SK-N-SH (cell line): Measurements from ENCODE around the gene RFK. TPM values are rescaled to one million over a fixed set of nuclear protein-coding genes. Genes with fewer than 3 reads are reported as not detected.

Experiments
- CTCF ChIA-PET: fragments of 300-600, 350-600 bp; formaldehyde crosslinking; extraction: SDS; loops from one replicate; lab custom pipeline; 2021; lab: Yijun Ruan, JAX
- POLR2A ChIA-PET: fragments of 350-600 bp; sonication (Branson Sonifier 250); formaldehyde crosslinking; extraction: SDS; loops from one replicate; lab custom pipeline; 2020; ENCODE audit warnings: antibody characterized with exemption, inconsistent platforms; lab: Yijun Ruan, JAX
- DNase-seq: peaks from one replicate; pipeline ENCODE4 v3.0.0; 2012
- H2AFZ ChIP-seq: fragments of 200-600 bp; sonication (generic); 2 replicates; pipeline ENCODE4 v1.8.1; 2016; ENCODE audit warnings: antibody characterized with exemption, mild to moderate bottlenecking, low read depth
- H3F3A ChIP-seq: fragments of 200-600 bp; sonication (generic); replicated peaks from 2 replicates; pipeline ENCODE3; 2016; ENCODE audit warnings: antibody characterized with exemption, mild to moderate bottlenecking; ENCODE audit not compliant: insufficient read depth
- H3K27ac ChIP-seq, 2 experiments: fragments of 200-500 bp in 1 of 2; fragments of 200-600 bp in 1 of 2; sonication (Bioruptor generic) in 1 of 2; sonication (generic), shearing (Covaris generic) in 1 of 2; 2 replicates each; pipeline versions ENCODE4 v1.5.1 to v1.6.1; 2014 to 2016; ENCODE audit warnings: low read depth in 2 of 2, inconsistent platforms in 1 of 2, low read length in 1 of 2, mild to moderate bottlenecking in 1 of 2, mixed read lengths in 1 of 2
- H3K27me3 ChIP-seq: fragments of 200-600 bp; sonication (generic), shearing (Covaris generic); 2 replicates; pipeline ENCODE4 v1.6.1; 2016; ENCODE audit warnings: mixed run types; ENCODE audit not compliant: insufficient read depth
- H3K36me3 ChIP-seq, 2 experiments: fragments of 200-500 bp in 1 of 2; fragments of 200-600 bp in 1 of 2; sonication (Bioruptor generic) in 1 of 2; sonication (generic) in 1 of 2; replicated peaks in 1 of 2; 2 replicates each; pipeline versions ENCODE3 to v1.5.1; 2014 to 2016; ENCODE audit warnings: low read length in 1 of 2, mild to moderate bottlenecking in 1 of 2; ENCODE audit not compliant: insufficient read depth in 2 of 2, control insufficient read depth in 1 of 2
- H3K4me1 ChIP-seq, 2 experiments: fragments of 200-500 bp in 1 of 2; fragments of 200-600 bp in 1 of 2; sonication (Bioruptor generic) in 1 of 2; sonication (generic), shearing (Covaris generic) in 1 of 2; 2 replicates each; pipeline versions ENCODE4 v1.5.1 to v1.6.1; 2014 to 2016; ENCODE audit warnings: low read depth in 1 of 2, low read length in 1 of 2, mixed run types in 1 of 2; ENCODE audit not compliant: insufficient read depth in 2 of 2, control insufficient read depth in 1 of 2
- H3K4me2 ChIP-seq: fragments of 200-600 bp; sonication (generic), shearing (Covaris generic); 2 replicates; pipeline ENCODE4 v1.6.1; 2017; ENCODE audit warnings: mixed run types
- H3K4me3 ChIP-seq, 2 experiments: fragments of 200-500 bp in 1 of 2; fragments of 200-600 bp in 1 of 2; sonication (Bioruptor generic) in 1 of 2; sonication (generic), shearing (Covaris generic) in 1 of 2; 2 replicates each; pipeline versions ENCODE4 v1.5.1 to v1.8.1; 2014 to 2016; ENCODE audit warnings: low read depth in 2 of 2, inconsistent platforms in 1 of 2, low read length in 1 of 2, mild to moderate bottlenecking in 1 of 2, mixed read lengths in 1 of 2, moderate library complexity in 1 of 2
- H3K79me2 ChIP-seq: fragments of 200-600 bp; sonication (generic); 2 replicates; pipeline ENCODE4 v1.8.1; 2017; ENCODE audit warnings: mild to moderate bottlenecking; ENCODE audit not compliant: insufficient read depth
- H3K9ac ChIP-seq: fragments of 200-600 bp; sonication (generic); 2 replicates; pipeline ENCODE4 v1.6.1; 2017; ENCODE audit warnings: mixed run types
- H3K9me2 ChIP-seq: fragments of 200-600 bp; sonication (generic); 2 replicates; pipeline ENCODE4 v1.6.1; 2017; ENCODE audit warnings: mixed run types
- H3K9me3 ChIP-seq: fragments of 200-600 bp; sonication (generic); 2 replicates; pipeline ENCODE4 v1.6.1; 2017; ENCODE audit warnings: mixed run types, mild to moderate bottlenecking, moderate library complexity
- H4K20me1 ChIP-seq: fragments of 200-600 bp; sonication (generic); 2 replicates; pipeline ENCODE4 v1.6.1; 2017; ENCODE audit warnings: mild to moderate bottlenecking, mixed run types; ENCODE audit not compliant: insufficient read depth
- CHD2 ChIP-seq: fragments of 150-350 bp; IDR thresholded peaks from 2 replicates; pipeline ENCODE4 v1.6.1; 2018; ENCODE audit warnings: low read length; ENCODE audit not compliant: partially characterized antibody
- EZH2phosphoT487 ChIP-seq: fragments of 200-600 bp; sonication (generic); IDR thresholded peaks from 2 replicates; pipeline ENCODE4 v1.6.1; 2017; ENCODE audit warnings: low read depth, mixed run types, mild to moderate bottlenecking, antibody characterized with exemption, moderate library complexity, borderline replicate concordance
- FOSL2 ChIP-seq: IDR thresholded peaks from 2 replicates; pipeline ENCODE4 v1.4.0; 2012; ENCODE audit warnings: low read depth, mild to moderate bottlenecking, moderate library complexity, borderline replicate concordance
- FOXM1 ChIP-seq: IDR thresholded peaks from 2 replicates; pipeline ENCODE4 v1.4.0; 2012; ENCODE audit warnings: low read depth, mild to moderate bottlenecking
- GABPA ChIP-seq: IDR thresholded peaks from 2 replicates; pipeline ENCODE4 v1.4.0; 2012; ENCODE audit warnings: low read depth, mild to moderate bottlenecking
- GATA2 ChIP-seq: sonication (generic); formaldehyde crosslinking; IDR thresholded peaks from 2 replicates; pipeline ENCODE4 v1.5.0; 2020; ENCODE audit warnings: mild to moderate bottlenecking, missing genetic modification reagents
- IRF3 ChIP-seq: fragments of 150-350 bp; IDR thresholded peaks from 2 replicates; pipeline ENCODE4 v1.6.1; 2016; ENCODE audit warnings: mild to moderate bottlenecking, low read depth, low read length
- NFIC ChIP-seq: IDR thresholded peaks from 2 replicates; pipeline ENCODE4 v1.4.0; 2012; ENCODE audit warnings: borderline replicate concordance
- PBX3 ChIP-seq: IDR thresholded peaks from 2 replicates; pipeline ENCODE4; 2012
- POLR2AphosphoS5 ChIP-seq: IDR thresholded peaks from 2 replicates; pipeline ENCODE4 v1.6.1; 2012; ENCODE audit warnings: low read depth, low read length
- RFX5 ChIP-seq: IDR thresholded peaks from 2 replicates; pipeline ENCODE4 v1.6.1; 2012; ENCODE audit warnings: mild to moderate bottlenecking, improper control_type of control experiment, low read length
- SMC3 ChIP-seq: IDR thresholded peaks from 2 replicates; pipeline ENCODE4 v1.6.1; 2012; ENCODE audit warnings: low read depth, low read length, improper control_type of control experiment
- TAF1 ChIP-seq: IDR thresholded peaks from 2 replicates; pipeline ENCODE4 v1.6.1; 2012; ENCODE audit warnings: low read depth, mild to moderate bottlenecking, low read length, moderate library complexity, borderline replicate concordance
- USF1 ChIP-seq: IDR thresholded peaks from 2 replicates; pipeline ENCODE4 v1.4.0; 2012; ENCODE audit warnings: low read depth, borderline replicate concordance
- USF2 ChIP-seq: fragments of 150-350 bp; IDR thresholded peaks from 2 replicates; pipeline ENCODE4 v1.6.1; 2017; ENCODE audit warnings: antibody characterized with exemption, low read length, low read depth, borderline replicate concordance
- ZBTB33 ChIP-seq: IDR thresholded peaks from 2 replicates; pipeline ENCODE4 v1.4.0; 2012; ENCODE audit warnings: low read depth, borderline replicate concordance
- WGBS: methylation state at CpG from one replicate; pipeline ENCODE4 v1.1.6; 2017; ENCODE audit warnings: low lambda C conversion rate; 5-methylcytosine and 5-hydroxymethylcytosine counted together
- polyA plus RNA-seq, 3 experiments: library from polyadenylated mRNA; depleted of rRNA; stranded (reverse); fragments of >200 nt; gene quantifications; 2 replicates each; pipeline ENCODE4 v1.2.3, GENCODE V29; 2012

The RFK gene
- polyA plus RNA-seq, 1 of the 3 experiments (the other 2 are of a cell fraction): 7.2 TPM

- H2AFZ ChIP-seq: no peak overlapping the region
- no peak for DNase-seq
- H4K20me1 ChIP-seq: no peaks in the 10 kb centered on the region
- POLR2A ChIA-PET: no interaction called here
- no peaks in the 10 kb centered on the region for H3K79me2 ChIP-seq
- H3K27ac ChIP-seq: no peak overlapping the region
- no peak overlapping the region for H3K4me3 ChIP-seq
- no peaks in the 10 kb centered on the region for H3K36me3 ChIP-seq
- H3K9ac ChIP-seq: no peak overlapping the region
- TF ChIP-seq USF1 (no peak), CHD2 (no peak), ZBTB33 (no peak), SMC3 (no peak), EZH2phosphoT487 (no peak), IRF3 (no peak), USF2 (no peak), TAF1 (no peak), GABPA (no peak), PBX3 (no peak), NFIC (no peak), FOXM1 (no peak), RFX5 (no peak), FOSL2 (no peak), POLR2AphosphoS5 (no peak), GATA2 (no peak)
- TF ChIP-seq, all 33 proteins: peak for 0
- H3K9me2 ChIP-seq: no peaks in the 10 kb centered on the region
- H3F3A ChIP-seq: no peaks in the 10 kb centered on the region
- no peak overlapping the region for H3K4me2 ChIP-seq
- no peaks in the 10 kb centered on the region for H3K27me3 ChIP-seq
- CTCF ChIA-PET: interaction anchor here (1.1 kb wide), 1 partner anchor 24 kb away, joined by 6 read pairs; the partner anchor contains the start of gene RFK
- H3K9me3 ChIP-seq: no peaks in the 10 kb centered on the region
- peaks cover 4 to 5% of the 10 kb centered on the region in 2 experiments; a peak in 1 of 4 replicates for H3K4me1 ChIP-seq
- WGBS: 65% methylated on average over 3 of the region's 3 CpGs
Measured at GRCh38 chr9:76370396-76371023, 23.7 kb downstream of the RFK start.
